Measurements from ENCODE around the gene POLQ. TPM values are rescaled to one million over a fixed set of nuclear protein-coding genes. Genes with fewer than 3 reads are reported as not detected.
A peak's percentile ranks its signal among the peaks of the same experiment; 100 is the strongest.
"Not testable (repeated sequence)": the region's sequence is repeated elsewhere in the genome, so short reads cannot be mapped to it uniquely, and the experiment has no call there.

The POLQ gene
- total RNA-seq: 0.09 TPM

- ATAC-seq: peak; percentile 99
- intact Hi-C loops (cut with DNase I): no loop called here
- DNase-seq (ENCODE audit: low spot score): peak; percentile 91
Measured at GRCh38 chr3:121545574-121546455, at the start of gene POLQ. TSS of gene POLQ (minus strand) at chr3:121545988. CDS start at chr3:121545877, 111 bp downstream.

- intact Hi-C loops (cut with DNase I): no loop called here
- DNase-seq (ENCODE audit: low spot score): no peak
- no peak for ATAC-seq
Measured at GRCh38 chr3:121594850-121595249, 49.1 kb upstream of the POLQ start.

- ATAC-seq; intact Hi-C loops (cut with DNase I); DNase-seq (ENCODE audit: low spot score): not testable (repeated sequence)
Measured at GRCh38 chr3:121593806-121594205, 48.0 kb upstream of the POLQ start.

GRCh38 chr3:121592856-121593702, 47.3 kb upstream of the POLQ start, which contains the start of gene FBXO40:
TSS of gene FBXO40 (plus strand) at chr3:121593379. CDS start at chr3:121620576, 27,197 bp downstream.
- ATAC-seq (no peak), DNase-seq (ENCODE audit: low spot score) (no peak)
- intact Hi-C loops (cut with DNase I): no loop called here

GRCh38 chr3:121584418-121584817, 38.6 kb upstream of the POLQ start:
- ATAC-seq (no peak), DNase-seq (ENCODE audit: low spot score) (no peak)
- intact Hi-C loops (cut with DNase I): no loop called here

- ATAC-seq (no peak), DNase-seq (ENCODE audit: low spot score) (no peak)
- intact Hi-C loops (cut with DNase I): no loop called here
Measured at GRCh38 chr3:121581691-121582090, 35.9 kb upstream of the POLQ start.

- ATAC-seq: no peak
- no peak for DNase-seq (ENCODE audit: low spot score)
- intact Hi-C loops (cut with DNase I): no loop called here
Measured at GRCh38 chr3:121574449-121574848, 28.7 kb upstream of the POLQ start.

- ATAC-seq (no peak), DNase-seq (ENCODE audit: low spot score) (no peak)
- intact Hi-C loops (cut with DNase I): no loop called here
Measured at GRCh38 chr3:121567649-121568048, 21.9 kb upstream of the POLQ start, which contains the start of gene ARGFX. TSS of gene ARGFX (plus strand) at chr3:121567949. CDS start at chr3:121570714, 2,765 bp downstream.

GRCh38 chr3:121566773-121567172, 21.0 kb upstream of the POLQ start:
- no peak for DNase-seq (ENCODE audit: low spot score)
- ATAC-seq: no peak
- intact Hi-C loops (cut with DNase I): no loop called here

- intact Hi-C loops (cut with DNase I): no loop called here
- DNase-seq (ENCODE audit: low spot score) (no peak), ATAC-seq (no peak)
Measured at GRCh38 chr3:121562148-121562547, 16.4 kb upstream of the POLQ start.

GRCh38 chr3:121557426-121557934, 11.7 kb upstream of the POLQ start:
- intact Hi-C loops (cut with DNase I): no loop called here
- DNase-seq (ENCODE audit: low spot score) (no peak), ATAC-seq (no peak)

GRCh38 chr3:121552797-121553196, 7.0 kb upstream of the POLQ start:
- intact Hi-C loops (cut with DNase I): no loop called here
- DNase-seq (ENCODE audit: low spot score): no peak
- no peak for ATAC-seq

- ATAC-seq (no peak), DNase-seq (ENCODE audit: low spot score) (no peak)
- intact Hi-C loops (cut with DNase I): no loop called here
Measured at GRCh38 chr3:121552379-121552778, 6.6 kb upstream of the POLQ start.

- no peak for ATAC-seq
- DNase-seq (ENCODE audit: low spot score): no peak
- intact Hi-C loops (cut with DNase I): no loop called here
Measured at GRCh38 chr3:121545049-121545573, 677 bp downstream of the POLQ start.

- DNase-seq (ENCODE audit: low spot score) (no peak), ATAC-seq (no peak)
- intact Hi-C loops (cut with DNase I): loop anchor here (5.0 kb wide), 1 partner anchor 1139 kb away; the partner anchor contains the start of gene PARP14
Measured at GRCh38 chr3:121542924-121543323, 2.9 kb downstream of the POLQ start.

- DNase-seq (ENCODE audit: low spot score) (no peak), ATAC-seq (no peak)
- intact Hi-C loops (cut with DNase I): no loop called here
Measured at GRCh38 chr3:121531269-121531668, 14.5 kb downstream of the POLQ start.

- ATAC-seq (no peak), DNase-seq (ENCODE audit: low spot score) (no peak)
- intact Hi-C loops (cut with DNase I): no loop called here
Measured at GRCh38 chr3:121529308-121529707, 16.5 kb downstream of the POLQ start.

GRCh38 chr3:121520510-121520909, 25.3 kb downstream of the POLQ start:
- intact Hi-C loops (cut with DNase I): no loop called here
- ATAC-seq (no peak), DNase-seq (ENCODE audit: low spot score) (no peak)

- no peak for DNase-seq (ENCODE audit: low spot score)
- intact Hi-C loops (cut with DNase I): no loop called here
- no peak for ATAC-seq
Measured at GRCh38 chr3:121517953-121518655, 27.7 kb downstream of the POLQ start.

Data from sciatic nerve (tissue), 2 donors.